ENCODE data around the gene PLCB1.
"Not testable (repeated sequence)": the region's sequence is repeated elsewhere in the genome, so short reads cannot be mapped to it uniquely, and the experiment has no call there.

The PLCB1 gene

GRCh38 chr20:8581446-8582183 lies 449.5 kb downstream of the PLCB1 start:
- DNase-seq (ENCODE audit: low read depth): no peak
- no peak for TF ChIP-seq CTCF (conservative IDR thresholded peaks at IDR 0.05; ENCODE audit: control insufficient read depth, insufficient read depth, low read depth, low read length)
- no peak overlapping the region for H3K4me3 ChIP-seq (ENCODE audit: control insufficient read depth, low read depth, low read length)

- TF ChIP-seq CTCF (conservative IDR thresholded peaks at IDR 0.05; ENCODE audit: control insufficient read depth, insufficient read depth, low read depth, low read length): no peak
- no peak overlapping the region for H3K4me3 ChIP-seq (ENCODE audit: control insufficient read depth, low read depth, low read length)
- DNase-seq (ENCODE audit: low read depth): no peak
Measured at GRCh38 chr20:8583012-8583565, 451.0 kb downstream of the PLCB1 start.

GRCh38 chr20:8583566-8584043 lies 451.5 kb downstream of the PLCB1 start:
- DNase-seq (ENCODE audit: low read depth): no peak
- H3K4me3 ChIP-seq (ENCODE audit: control insufficient read depth, low read depth, low read length): no peak overlapping the region
- no peak for TF ChIP-seq CTCF (conservative IDR thresholded peaks at IDR 0.05; ENCODE audit: control insufficient read depth, insufficient read depth, low read depth, low read length)

GRCh38 chr20:8587251-8587650 lies 455.2 kb downstream of the PLCB1 start:
- no peak overlapping the region for H3K4me3 ChIP-seq (ENCODE audit: control insufficient read depth, low read depth, low read length)

GRCh38 chr20:8587810-8588209 lies 455.7 kb downstream of the PLCB1 start:
- TF ChIP-seq CTCF (conservative IDR thresholded peaks at IDR 0.05; ENCODE audit: control insufficient read depth, insufficient read depth, low read depth, low read length): no peak
- H3K4me3 ChIP-seq (ENCODE audit: control insufficient read depth, low read depth, low read length): no peak overlapping the region
- no peak for DNase-seq (ENCODE audit: low read depth)

More at GRCh38 chr20:8587251-8587650, 455.2 kb downstream of the PLCB1 start:
- no peak for DNase-seq (ENCODE audit: low read depth)
- TF ChIP-seq CTCF (conservative IDR thresholded peaks at IDR 0.05; ENCODE audit: control insufficient read depth, insufficient read depth, low read depth, low read length): no peak

GRCh38 chr20:8589956-8590355 lies 457.9 kb downstream of the PLCB1 start:
- no peak for TF ChIP-seq CTCF (conservative IDR thresholded peaks at IDR 0.05; ENCODE audit: control insufficient read depth, insufficient read depth, low read depth, low read length)
- peak; percentile 74 for DNase-seq (ENCODE audit: low read depth)

GRCh38 chr20:8600910-8601541 lies 469.0 kb downstream of the PLCB1 start:
- DNase-seq (ENCODE audit: low read depth); H3K4me3 ChIP-seq (ENCODE audit: control insufficient read depth, low read depth, low read length): not testable (repeated sequence)

More at GRCh38 chr20:8589956-8590355, 457.9 kb downstream of the PLCB1 start:
- no peak overlapping the region for H3K4me3 ChIP-seq (ENCODE audit: control insufficient read depth, low read depth, low read length)

Data from fibroblast of mammary gland (primary cell).